Right lobe of liver (tissue), 6 donors: ENCODE data around the gene STAT1. TPM values are rescaled to one million over a fixed set of nuclear protein-coding genes. Genes with fewer than 3 reads are reported as not detected.

Experiments used
- ATAC-seq, 4 donors: fragments of 200-7000 bp; cut with Tn5 transposase; one replicate each; pipeline ENCODE4 v1.9.1; 2020; ENCODE audit warnings: mild to moderate bottlenecking in 4 of 4, moderate library complexity in 4 of 4
- DNase-seq, 3 donors: peaks; one replicate each; pipeline ENCODE4 v3.0.0-alpha.2; 2020
- H3K27ac ChIP-seq, 3 donors: fragments of 200-600 bp; one replicate each; pipeline ENCODE4 v1.8.0; 2022
- H3K27me3 ChIP-seq, 2 donors: fragments of 200-600 bp; one replicate each; pipeline ENCODE4 v1.8.0; 2022
- H3K36me3 ChIP-seq, 4 donors: fragments of 200-600 bp; sonication (generic) in 1 of 4; one replicate each; pipeline versions ENCODE4 v1.5.1 to v1.8.0; 2017 to 2022; ENCODE audit warnings: control low read depth in 1 of 4
- H3K4me1 ChIP-seq, 4 donors: fragments of 200-600 bp; sonication (generic) in 1 of 4; one replicate each; pipeline versions ENCODE4 v1.5.1 to v1.8.0; 2017 to 2022; ENCODE audit warnings: control low read depth in 1 of 4
- H3K4me3 ChIP-seq, 3 donors: fragments of 200-600 bp; one replicate each; pipeline ENCODE4 v1.8.0; 2022
- H3K9me3 ChIP-seq, 4 donors: fragments of 200-600 bp; sonication (generic) in 1 of 4; one replicate each; pipeline versions ENCODE4 v1.5.1 to v1.8.0; 2017 to 2022; ENCODE audit warnings: control low read depth in 1 of 4
- POLR2A ChIP-seq: fragments of 450-650 bp; IDR thresholded peaks from one replicate; pipeline ENCODE4 v1.6.1; 2017; ENCODE audit warnings: antibody characterized with exemption, mild to moderate bottlenecking
- WGBS: methylation state at CpG from one replicate; pipeline ENCODE4 v1.1.6; 2018; ENCODE audit warnings: low coverage, low lambda C conversion rate; ENCODE audit not compliant: insufficient coverage; ENCODE audit errors: missing lambda C conversion rate; 5-methylcytosine and 5-hydroxymethylcytosine counted together
- intact Hi-C, 2 donors: fragments of 100-400 bp; cut with DNase I; formaldehyde crosslinking; loops; one replicate each; pipeline versions ENCODE4 v1.11.2 to v1.14.1; 2022
- total RNA-seq, 6 experiments: library from RNA; depleted of rRNA in 2 of 6; stranded (reverse); fragments of >200 nt in 2 of 6; fragmentation: NEBNext Ultra II Directional in 3 of 6; extraction: Animal tissue kit (Norgen Biotek cat#: 25700) in 3 of 6; gene quantifications; one replicate each; pipeline versions ENCODE4 v1.1.0 to v1.2.4, GENCODE V29; 2016 to 2023
- TF ChIP-seq, protein P1 (sequence below), 4 donors: fragments of 200-600 bp in 3 of 4; fragments of 450-650 bp in 1 of 4; IDR thresholded peaks; one replicate each; pipeline versions ENCODE4 v1.5.1 to v1.8.0; 2016 to 2022; ENCODE audit warnings: antibody characterized with exemption in 4 of 4, mild to moderate bottlenecking in 2 of 4
- donor health status: DM: no; HTN: yes; CAD: no.
- donor health status: DM: no; HTN: no; CAD: no.
- donor health status: DM: no; HTN: no; CAD: no.
- donor health status: DM: no; HTN: yes; CAD: no.
- donor health status: DM: no; HTN: yes; CAD: no.

Gene STAT1
- total RNA-seq, 6 experiments from 2014 or later: 28.9 to 72.3 (median 48.5) TPM

DNA sequence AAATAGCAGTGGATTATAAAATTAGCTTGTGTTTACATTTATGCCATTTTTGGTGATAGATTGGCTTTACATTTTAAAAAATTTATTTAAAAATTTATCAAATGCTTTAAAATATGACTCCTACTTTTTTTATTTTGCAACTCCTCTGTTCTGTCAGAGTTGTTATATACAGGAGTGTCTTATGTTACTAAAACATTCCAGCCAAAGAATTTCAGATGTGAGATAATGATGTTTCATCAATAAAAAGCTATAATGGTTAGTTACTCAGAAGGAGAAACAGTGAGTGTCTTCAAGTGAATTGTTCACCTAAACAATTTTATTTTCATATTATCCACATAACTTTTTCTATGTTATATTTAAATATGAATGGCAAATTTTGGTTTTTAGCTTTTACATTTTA, 80.6 kb downstream of the STAT1 start:
- Histone ChIP-seq H3K4me3 (no peak overlapping the region), H3K27me3 (no peaks in the 10 kb centered on the region), H3K4me1 (no peaks in the 10 kb centered on the region), H3K9me3 (no peaks in the 10 kb centered on the region), H3K36me3 (peaks cover 0 to 4% (median 0%) of the 10 kb centered on the region in 4 donors), H3K27ac (no peak overlapping the region)
- TF ChIP-seq POLR2A: no peak
- TF ChIP-seq, protein P1, sequence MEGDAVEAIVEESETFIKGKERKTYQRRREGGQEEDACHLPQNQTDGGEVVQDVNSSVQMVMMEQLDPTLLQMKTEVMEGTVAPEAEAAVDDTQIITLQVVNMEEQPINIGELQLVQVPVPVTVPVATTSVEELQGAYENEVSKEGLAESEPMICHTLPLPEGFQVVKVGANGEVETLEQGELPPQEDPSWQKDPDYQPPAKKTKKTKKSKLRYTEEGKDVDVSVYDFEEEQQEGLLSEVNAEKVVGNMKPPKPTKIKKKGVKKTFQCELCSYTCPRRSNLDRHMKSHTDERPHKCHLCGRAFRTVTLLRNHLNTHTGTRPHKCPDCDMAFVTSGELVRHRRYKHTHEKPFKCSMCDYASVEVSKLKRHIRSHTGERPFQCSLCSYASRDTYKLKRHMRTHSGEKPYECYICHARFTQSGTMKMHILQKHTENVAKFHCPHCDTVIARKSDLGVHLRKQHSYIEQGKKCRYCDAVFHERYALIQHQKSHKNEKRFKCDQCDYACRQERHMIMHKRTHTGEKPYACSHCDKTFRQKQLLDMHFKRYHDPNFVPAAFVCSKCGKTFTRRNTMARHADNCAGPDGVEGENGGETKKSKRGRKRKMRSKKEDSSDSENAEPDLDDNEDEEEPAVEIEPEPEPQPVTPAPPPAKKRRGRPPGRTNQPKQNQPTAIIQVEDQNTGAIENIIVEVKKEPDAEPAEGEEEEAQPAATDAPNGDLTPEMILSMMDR (IDR thresholded peaks at IDR 0.05): no peak
- ATAC-seq: no peak
- intact Hi-C loops: no loop called here
- no peak for DNase-seq

- no peaks in the 10 kb centered on the region for H3K4me1 ChIP-seq
- ATAC-seq (no peak), DNase-seq (no peak)
- 71% methylated on average over 1 of the region's 1 CpG for WGBS
- no peak overlapping the region for H3K27ac ChIP-seq
- H3K36me3 ChIP-seq: no peaks in the 10 kb centered on the region
- no peak overlapping the region for H3K4me3 ChIP-seq
- H3K27me3 ChIP-seq: no peaks in the 10 kb centered on the region
- TF ChIP-seq, protein P1 (IDR thresholded peaks at IDR 0.05): no peak
- no peak for TF ChIP-seq POLR2A
- intact Hi-C loops: no loop called here
- no peaks in the 10 kb centered on the region for H3K9me3 ChIP-seq
Observed at GRCh38 chr2:190932514-190932913, 81.5 kb downstream of the STAT1 start.

DNA sequence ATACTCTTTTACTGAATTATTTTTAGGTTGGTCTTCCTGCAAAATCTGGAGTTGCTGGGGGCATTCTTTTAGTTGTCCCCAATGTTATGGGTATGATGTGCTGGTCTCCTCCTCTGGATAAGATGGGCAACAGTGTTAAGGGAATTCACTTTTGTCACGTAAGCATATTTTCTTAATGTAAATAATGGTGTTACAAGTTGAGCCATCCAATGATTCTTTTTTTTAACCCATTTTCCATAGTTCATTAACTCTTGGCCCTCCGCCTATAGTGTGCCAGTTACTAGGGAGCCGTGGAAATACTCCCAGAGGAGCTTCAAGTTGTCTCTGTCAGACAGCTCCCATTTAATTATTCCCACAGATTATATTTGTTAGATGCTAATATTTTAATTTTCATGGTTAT, 83.6 kb downstream of the STAT1 start:
- H3K27ac ChIP-seq: no peak overlapping the region
- intact Hi-C loops: no loop called here
- ATAC-seq (no peak), DNase-seq (no peak)
- 100% methylated on average over 3 of the region's 3 CpGs for WGBS
- no peaks in the 10 kb centered on the region for H3K27me3 ChIP-seq
- H3K9me3 ChIP-seq: no peaks in the 10 kb centered on the region
- H3K4me3 ChIP-seq: no peak overlapping the region
- H3K36me3 ChIP-seq: no peaks in the 10 kb centered on the region
- no peak for TF ChIP-seq POLR2A
- TF ChIP-seq, protein P1 (IDR thresholded peaks at IDR 0.05): no peak
- H3K4me1 ChIP-seq: no peaks in the 10 kb centered on the region

DNA sequence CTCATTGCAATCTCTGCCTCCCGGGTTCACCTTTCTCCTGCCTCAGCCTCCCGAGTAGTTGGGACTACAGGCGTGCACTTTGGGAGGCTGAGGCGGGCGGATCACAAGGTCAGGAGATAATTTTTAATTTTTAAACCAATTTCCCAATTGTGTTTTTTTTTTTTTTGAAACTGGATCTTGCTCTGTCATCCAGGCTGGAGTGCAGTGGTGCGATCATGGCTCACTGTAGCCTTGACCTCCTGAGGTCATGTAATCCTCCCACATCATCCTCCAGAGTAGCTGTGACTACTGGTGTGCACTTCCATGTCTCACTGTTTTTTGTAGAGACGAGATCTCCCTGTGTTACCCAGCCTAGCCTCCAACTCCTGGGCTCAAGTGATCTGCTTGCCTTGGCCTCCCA, 84.1 kb downstream of the STAT1 start:
- no peaks in the 10 kb centered on the region for H3K9me3 ChIP-seq
- H3K4me1 ChIP-seq: no peaks in the 10 kb centered on the region
- intact Hi-C loops: no loop called here
- H3K36me3 ChIP-seq: no peaks in the 10 kb centered on the region
- ATAC-seq: no peak
- TF ChIP-seq, protein P1 (IDR thresholded peaks at IDR 0.05): no peak
- no peak for TF ChIP-seq POLR2A
- H3K27ac ChIP-seq: no peak overlapping the region
- DNase-seq: no peak
- no peaks in the 10 kb centered on the region for H3K27me3 ChIP-seq
- 85% methylated on average over 6 of the region's 7 CpGs for WGBS
- H3K4me3 ChIP-seq: no peak overlapping the region

DNA sequence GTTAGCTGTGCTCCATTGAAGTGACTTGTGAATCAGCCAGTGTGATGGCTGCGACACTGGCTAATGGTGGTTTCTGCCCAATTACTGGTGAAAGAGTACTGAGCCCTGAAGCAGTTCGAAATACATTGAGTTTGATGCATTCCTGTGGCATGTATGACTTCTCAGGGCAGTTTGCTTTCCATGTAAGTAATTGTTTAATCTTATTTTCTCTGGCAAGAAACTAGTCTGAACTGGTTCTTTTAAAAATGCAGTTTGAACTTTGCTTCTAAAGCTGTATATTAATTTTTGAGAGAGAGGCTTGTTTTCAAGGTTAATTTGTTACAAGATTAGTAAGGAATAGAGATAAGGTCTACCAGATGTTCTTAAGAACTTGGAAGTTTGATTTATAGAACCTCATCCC, 86.7 kb downstream of the STAT1 start:
- no peaks in the 10 kb centered on the region for H3K36me3 ChIP-seq
- H3K9me3 ChIP-seq: no peaks in the 10 kb centered on the region
- no peak overlapping the region for H3K4me3 ChIP-seq
- intact Hi-C loops: no loop called here
- TF ChIP-seq POLR2A: no peak
- TF ChIP-seq, protein P1 (IDR thresholded peaks at IDR 0.05): no peak
- no peaks in the 10 kb centered on the region for H3K4me1 ChIP-seq
- H3K27me3 ChIP-seq: no peaks in the 10 kb centered on the region
- DNase-seq: no peak
- ATAC-seq: no peak
- H3K27ac ChIP-seq: no peak overlapping the region
- WGBS: 70% methylated on average over 2 of the region's 2 CpGs
